ENCODE data around the gene TAOK2. TPM values are rescaled to one million over a fixed set of nuclear protein-coding genes. Genes with fewer than 3 reads are reported as not detected.
A peak's percentile ranks its signal among the peaks of the same experiment; 100 is the strongest.

Gene TAOK2
- polyA plus RNA-seq, 3 donors, result 1.1 to 19.2 (median 2.3) TPM

DNA sequence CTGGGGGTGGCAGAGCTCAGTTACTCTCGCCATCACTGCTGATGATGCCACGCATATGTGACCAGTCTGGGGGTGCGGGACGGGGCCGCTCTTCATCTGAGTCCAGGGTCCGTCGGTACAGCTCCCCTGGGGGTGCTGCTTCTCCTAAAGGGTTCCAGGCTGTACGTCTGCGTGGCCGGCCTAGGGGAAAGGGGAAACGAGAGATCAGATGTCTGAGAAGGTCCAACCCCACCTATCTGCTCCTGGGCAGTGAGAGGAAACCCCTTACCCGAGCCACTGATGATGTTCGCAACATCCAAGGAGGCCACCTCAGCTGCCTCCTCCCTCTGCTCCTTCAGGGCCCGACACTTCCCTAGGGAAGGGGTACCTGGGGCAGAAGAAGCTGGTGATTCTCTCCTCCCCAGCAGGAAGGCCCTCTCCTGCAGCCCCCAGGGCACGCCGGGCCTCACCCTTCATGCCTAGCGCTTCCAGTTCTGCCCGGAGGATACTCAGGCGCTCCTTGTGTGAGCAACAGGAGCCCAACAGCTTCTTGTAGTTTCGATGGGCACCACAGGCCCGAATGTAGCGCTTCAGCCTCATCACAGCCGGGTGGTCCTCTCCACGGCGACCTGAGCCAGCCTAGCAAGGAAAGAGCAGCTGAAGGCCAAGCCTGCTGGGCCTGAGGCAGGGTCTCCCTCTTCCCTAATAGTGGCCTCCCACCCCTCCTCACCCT, 19.7 kb downstream of the TAOK2 start:
- no peak overlapping the region for H3K4me2 ChIP-seq (replicated peaks; ENCODE audit: extremely low read depth, low read length, poor library complexity, severe bottlenecking)

DNA sequence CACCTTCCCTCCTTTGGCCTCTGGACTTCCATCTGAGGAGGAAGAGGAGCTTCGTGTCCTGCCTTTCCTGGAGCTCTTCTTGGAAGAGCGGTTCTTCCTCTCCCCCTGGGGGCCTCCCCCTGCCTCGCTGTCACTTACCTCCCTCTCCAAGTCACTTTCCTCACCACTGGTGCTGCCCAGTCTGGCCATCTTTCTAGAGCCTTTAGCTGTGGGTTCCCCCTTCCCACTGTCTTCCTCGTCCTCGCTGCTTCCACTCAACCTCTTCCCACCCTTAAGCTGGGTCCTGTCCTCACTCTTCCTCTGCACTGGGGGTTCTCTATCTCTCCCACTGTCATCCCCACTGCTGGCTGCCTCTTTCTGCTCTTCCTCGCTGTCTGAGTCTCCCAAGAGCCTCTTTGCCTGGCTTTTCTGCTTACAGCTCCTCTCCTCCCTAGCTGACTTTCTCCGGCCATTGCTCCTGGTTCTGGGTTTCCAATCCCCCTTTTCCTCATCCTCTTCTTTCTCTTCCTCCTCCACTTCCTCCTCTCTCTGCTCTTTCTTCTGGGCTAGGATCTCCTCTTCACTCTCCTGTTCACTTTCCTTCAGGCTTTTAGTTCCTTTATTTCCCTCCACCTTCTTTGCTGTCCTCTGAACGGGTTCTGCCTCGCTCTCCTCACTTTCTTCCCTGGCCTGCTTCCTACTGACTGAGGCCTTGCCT, 20.4 kb downstream of the TAOK2 start:
- Histone ChIP-seq H3K9me3 (replicated peaks in 1 of 2; ENCODE audit: control insufficient read depth in 1 of 2, insufficient read depth in 1 of 2, low read length in 2 of 2) (no peaks in the 10 kb centered on the region), H3K36me3 (replicated peaks in 1 of 2; ENCODE audit: control insufficient read depth in 1 of 2, insufficient read depth in 2 of 2, low read length in 2 of 2) (peaks cover 43 to 59% of the 10 kb centered on the region in 2 donors), H2AFZ (ENCODE audit: insufficient read depth, low read depth, low read length, poor library complexity, severe bottlenecking) (peak overlapping the region; percentile 99), H4K20me1 (ENCODE audit: insufficient read depth, low read length) (no peaks in the 10 kb centered on the region), H3K79me2 (ENCODE audit: insufficient read depth, low read length) (peaks cover 16% of the 10 kb centered on the region), H3K27me3 (ENCODE audit: control insufficient read depth in 2 of 2, insufficient read depth in 2 of 2, low read length in 2 of 2) (no peaks in the 10 kb centered on the region), H3K4me3 (replicated peaks in 1 of 3; ENCODE audit: low read depth in 2 of 3, low read length in 3 of 3) (peak overlapping the region in 1 of 3 experiments; percentile 100), H3K27ac (ENCODE audit: low read depth in 1 of 2, low read length in 2 of 2) (no peak overlapping the region), H3K9ac (ENCODE audit: insufficient read depth, low read length, poor library complexity, severe bottlenecking) (no peak overlapping the region), H3K4me1 (ENCODE audit: control insufficient read depth in 1 of 2, insufficient read depth in 2 of 2, low read length in 2 of 2) (peaks cover 18 to 31% of the 10 kb centered on the region in 2 donors), H3K4me2 (replicated peaks; ENCODE audit: extremely low read depth, low read length, poor library complexity, severe bottlenecking) (peak overlapping the region; percentile 99)
- intact Hi-C loops (cut with micrococcal nuclease), result loop anchor here (5.0 to 10.0 kb wide), 2 partner anchors 179 to 763 kb away; partner anchors contain the start of genes PAGR1 (in 1 of the 2) and PRRT2 (in 1 of the 2)
- TF ChIP-seq, protein P1, sequence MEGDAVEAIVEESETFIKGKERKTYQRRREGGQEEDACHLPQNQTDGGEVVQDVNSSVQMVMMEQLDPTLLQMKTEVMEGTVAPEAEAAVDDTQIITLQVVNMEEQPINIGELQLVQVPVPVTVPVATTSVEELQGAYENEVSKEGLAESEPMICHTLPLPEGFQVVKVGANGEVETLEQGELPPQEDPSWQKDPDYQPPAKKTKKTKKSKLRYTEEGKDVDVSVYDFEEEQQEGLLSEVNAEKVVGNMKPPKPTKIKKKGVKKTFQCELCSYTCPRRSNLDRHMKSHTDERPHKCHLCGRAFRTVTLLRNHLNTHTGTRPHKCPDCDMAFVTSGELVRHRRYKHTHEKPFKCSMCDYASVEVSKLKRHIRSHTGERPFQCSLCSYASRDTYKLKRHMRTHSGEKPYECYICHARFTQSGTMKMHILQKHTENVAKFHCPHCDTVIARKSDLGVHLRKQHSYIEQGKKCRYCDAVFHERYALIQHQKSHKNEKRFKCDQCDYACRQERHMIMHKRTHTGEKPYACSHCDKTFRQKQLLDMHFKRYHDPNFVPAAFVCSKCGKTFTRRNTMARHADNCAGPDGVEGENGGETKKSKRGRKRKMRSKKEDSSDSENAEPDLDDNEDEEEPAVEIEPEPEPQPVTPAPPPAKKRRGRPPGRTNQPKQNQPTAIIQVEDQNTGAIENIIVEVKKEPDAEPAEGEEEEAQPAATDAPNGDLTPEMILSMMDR (IDR thresholded peaks at IDR 0.05), result no peak
- peaks cover 23% of the 10 kb centered on the region for H3K4me1 Mint-ChIP-seq
- H3K36me3 Mint-ChIP-seq, result peaks cover 36 to 49% of the 10 kb centered on the region in 2 donors
- peak overlapping the region in 1 of 2 donors; percentile 6 for H3K4me3 Mint-ChIP-seq
- peak overlapping the region in 5 of 7 donors; percentile 1 to 86 (median 27) for H3K27ac Mint-ChIP-seq
- H3K9me3 Mint-ChIP-seq, result no peaks in the 10 kb centered on the region
- WGBS (ENCODE audit: insufficient coverage), result 81% methylated on average over 9 of the region's 9 CpGs
- peaks cover 0 to 2% (median 0%) of the 10 kb centered on the region in 3 donors for H3K27me3 Mint-ChIP-seq (ENCODE audit: low read depth in 3 of 3)
- DNase-seq, result no peak

More for the DNA sequence above, 19.7 kb downstream of the TAOK2 start:
- Histone ChIP-seq H3K4me3 (replicated peaks in 1 of 3; ENCODE audit: low read depth in 2 of 3, low read length in 3 of 3) (no peak overlapping the region), H3K9ac (ENCODE audit: insufficient read depth, low read length, poor library complexity, severe bottlenecking) (no peak overlapping the region), H3K27ac (ENCODE audit: low read depth in 1 of 2, low read length in 2 of 2) (no peak overlapping the region), H3K79me2 (ENCODE audit: insufficient read depth, low read length) (peaks cover 16% of the 10 kb centered on the region), H2AFZ (ENCODE audit: insufficient read depth, low read depth, low read length, poor library complexity, severe bottlenecking) (no peak overlapping the region), H4K20me1 (ENCODE audit: insufficient read depth, low read length) (no peaks in the 10 kb centered on the region), H3K4me1 (ENCODE audit: control insufficient read depth in 1 of 2, insufficient read depth in 2 of 2, low read length in 2 of 2) (peaks cover 18 to 31% of the 10 kb centered on the region in 2 donors), H3K36me3 (replicated peaks in 1 of 2; ENCODE audit: control insufficient read depth in 1 of 2, insufficient read depth in 2 of 2, low read length in 2 of 2) (peaks cover 48 to 64% of the 10 kb centered on the region in 2 donors), H3K27me3 (ENCODE audit: control insufficient read depth in 2 of 2, insufficient read depth in 2 of 2, low read length in 2 of 2) (no peaks in the 10 kb centered on the region), H3K9me3 (replicated peaks in 1 of 2; ENCODE audit: control insufficient read depth in 1 of 2, insufficient read depth in 1 of 2, low read length in 2 of 2) (no peaks in the 10 kb centered on the region)
- intact Hi-C loops (cut with micrococcal nuclease), result loop anchor here (5.0 to 10.0 kb wide), 2 partner anchors 179 to 764 kb away; partner anchors contain the start of genes PAGR1 (in 1 of the 2) and PRRT2 (in 1 of the 2)
- WGBS (ENCODE audit: insufficient coverage), result 97% methylated on average over 14 of the region's 25 CpGs
- H3K36me3 Mint-ChIP-seq, result peaks cover 37 to 50% of the 10 kb centered on the region in 2 donors
- no peaks in the 10 kb centered on the region for H3K9me3 Mint-ChIP-seq
- H3K27me3 Mint-ChIP-seq (ENCODE audit: low read depth in 3 of 3), result peaks cover 0 to 2% (median 0%) of the 10 kb centered on the region in 3 donors
- no peak overlapping the region for H3K4me3 Mint-ChIP-seq
- TF ChIP-seq, protein P1 (IDR thresholded peaks at IDR 0.05), result no peak
- no peak for DNase-seq
- no peak overlapping the region for H3K27ac Mint-ChIP-seq
- peaks cover 23% of the 10 kb centered on the region for H3K4me1 Mint-ChIP-seq
